GM11168 (cell line): ENCODE results near the gene VSTM2L.
"Not testable (repeated sequence)": the region's sequence is repeated elsewhere in the genome, so short reads cannot be mapped to it uniquely, and the experiment has no call there.

ENCODE experiments used
- in situ Hi-C: fragments of 300-500 bp; cut with MboI; formaldehyde crosslinking; loops from one replicate; pipeline ENCODE4 v1.12.0; 2022; ENCODE audit warnings: low sequenced_read_pairs; ENCODE audit not compliant: unreplicated experiment

The VSTM2L gene

DNA sequence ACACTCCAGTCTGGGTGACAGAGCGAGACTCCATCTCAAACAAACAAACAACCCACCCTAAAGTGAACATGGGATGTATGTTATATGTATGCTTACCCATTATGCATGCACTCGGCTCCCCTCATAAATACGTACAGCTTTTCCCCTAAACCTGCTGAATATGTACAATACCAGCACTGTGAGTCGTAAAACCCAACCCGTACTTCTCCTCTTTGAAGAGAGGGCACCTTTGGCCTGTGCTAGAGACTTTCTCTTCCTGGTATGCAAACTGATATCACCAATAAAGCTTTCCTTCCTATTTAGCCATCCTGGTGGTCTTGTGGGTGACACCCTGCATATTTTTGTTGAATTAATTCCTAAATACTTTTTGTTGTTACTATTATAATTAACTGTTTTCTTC is 51.3 kb downstream of the VSTM2L start:
- in situ Hi-C loops: no loop called here

DNA sequence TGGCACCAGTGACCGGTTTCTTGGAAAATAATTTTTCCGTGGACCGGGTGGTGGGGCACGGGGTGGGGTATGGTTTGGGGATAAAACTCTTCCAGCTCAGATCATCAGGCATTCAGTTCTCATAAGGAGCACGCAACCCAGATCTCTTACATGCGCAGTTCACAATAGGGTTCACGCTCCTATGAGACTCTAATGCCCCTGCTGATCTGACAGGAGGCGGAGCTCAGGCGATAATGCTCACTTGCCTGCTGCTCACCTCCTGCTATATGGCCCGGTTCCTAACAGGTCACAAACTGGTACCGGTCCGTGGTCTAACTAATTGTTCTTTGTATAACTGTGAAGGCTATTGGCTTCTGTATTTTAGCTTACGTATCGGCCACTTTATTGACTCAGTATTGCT is 51.7 kb downstream of the VSTM2L start:
- in situ Hi-C loops: no loop called here

DNA sequence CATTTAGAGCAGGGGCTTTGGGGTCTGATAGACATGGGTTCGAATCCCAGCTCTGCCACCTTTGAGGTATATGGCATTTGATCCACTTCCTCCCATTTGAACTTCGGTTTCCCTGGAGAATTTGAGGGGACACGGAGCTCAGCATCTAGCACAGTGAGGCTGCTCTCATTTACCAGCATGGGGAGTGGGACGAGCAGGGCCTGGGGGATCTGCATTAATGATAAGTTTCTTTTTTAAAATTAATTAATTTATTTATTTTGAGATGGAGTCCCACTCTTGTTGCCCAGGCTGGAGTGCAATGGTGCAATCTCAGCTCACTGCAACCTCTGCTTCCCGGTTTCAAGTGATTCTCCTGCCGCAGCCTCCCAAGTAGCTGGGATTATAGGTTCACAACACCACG is 52.6 kb downstream of the VSTM2L start:
- in situ Hi-C loops: no loop called here

DNA sequence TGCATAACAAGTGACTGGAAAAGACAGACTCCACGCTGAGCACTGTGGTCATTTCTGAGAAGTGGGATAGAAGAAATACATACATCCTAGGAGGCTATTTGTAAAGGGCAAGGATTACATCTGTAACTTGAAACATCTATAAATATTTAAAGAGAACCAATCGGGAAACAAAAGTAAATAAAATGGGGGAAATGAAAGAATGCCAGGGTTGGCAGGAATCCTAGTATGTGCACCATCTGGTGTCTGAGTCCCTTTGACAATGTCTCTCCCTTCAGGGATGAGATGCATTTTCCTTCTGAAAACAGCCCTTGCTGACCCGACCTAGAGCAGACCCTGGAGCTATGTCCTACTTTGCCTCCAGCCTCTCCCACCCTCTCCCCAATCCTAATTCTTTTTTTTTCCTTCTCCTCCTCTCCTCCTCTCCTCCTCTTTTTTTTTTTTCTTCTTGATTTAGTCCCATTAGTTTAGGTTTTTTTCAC is 53.2 kb downstream of the VSTM2L start:
- in situ Hi-C loops: no loop called here

DNA sequence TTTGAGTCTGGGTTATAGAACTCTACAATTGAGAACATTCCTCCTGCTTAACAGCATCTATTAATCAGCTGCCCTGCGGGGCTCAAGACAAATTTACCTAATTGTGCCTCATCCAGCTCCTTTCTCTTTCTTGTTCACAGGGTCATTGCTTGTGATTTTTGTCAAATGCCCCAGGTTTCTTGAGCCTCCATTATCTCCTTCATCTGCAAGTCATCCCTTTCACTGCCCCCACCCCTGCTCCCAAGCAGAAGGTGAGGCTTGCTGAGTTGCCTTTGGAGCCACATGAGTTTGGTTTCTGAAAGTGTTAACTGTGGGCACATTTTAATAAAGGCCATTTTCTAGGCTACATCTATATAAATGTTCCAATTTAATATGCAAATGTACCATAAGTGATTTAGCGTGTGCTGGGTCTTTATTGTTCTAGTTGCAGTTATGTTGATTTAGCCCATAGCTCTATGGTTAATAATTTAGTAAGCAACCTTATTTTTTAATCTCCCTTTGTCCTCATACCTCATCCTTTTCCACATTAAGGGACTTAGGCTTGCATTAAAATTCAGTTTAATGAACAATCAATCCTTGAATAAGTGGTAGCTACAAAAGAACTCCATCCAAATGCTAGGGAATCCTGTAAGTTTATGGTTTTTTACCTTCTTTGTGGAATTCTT is 56.1 kb downstream of the VSTM2L start:
- in situ Hi-C loops: no loop called here

DNA sequence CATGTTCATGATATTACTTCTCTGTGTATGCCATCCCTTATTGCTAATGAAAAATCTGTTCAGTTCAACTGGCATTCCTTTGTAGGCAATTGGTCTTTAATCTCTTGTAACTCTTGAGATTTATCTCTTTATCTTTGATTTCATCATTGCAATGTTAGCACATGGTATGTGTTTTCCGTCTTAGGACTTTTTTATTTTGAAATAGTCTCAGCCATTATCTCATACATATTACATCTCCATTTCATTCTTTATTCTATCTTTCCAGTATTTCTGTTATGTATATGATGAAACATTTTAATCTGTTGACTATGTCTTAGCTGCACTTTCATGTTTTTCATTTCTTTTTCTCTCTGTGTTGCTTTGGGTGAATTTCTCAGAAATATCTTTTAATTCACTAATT is 58.1 kb downstream of the VSTM2L start:
- in situ Hi-C loops: no loop called here

DNA sequence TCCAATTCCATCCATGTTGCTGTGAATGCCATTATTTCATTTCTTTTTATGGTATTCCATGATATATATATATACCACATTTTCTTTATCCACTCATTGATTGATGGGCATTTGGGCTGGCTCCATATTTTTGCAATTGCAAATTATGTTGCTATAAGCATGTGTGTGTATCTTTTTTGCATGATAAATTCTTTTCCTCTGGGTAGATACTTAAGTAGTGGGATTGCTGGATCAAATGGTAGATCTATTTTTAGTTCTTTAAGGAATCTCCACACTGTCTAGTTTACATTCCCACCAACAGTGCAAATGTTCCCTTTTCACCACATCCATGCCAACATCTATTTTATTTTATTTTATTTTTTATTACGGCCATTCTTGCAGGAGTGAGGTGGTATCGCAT is 60.6 kb downstream of the VSTM2L start:
- in situ Hi-C loops: not testable (repeated sequence)

DNA sequence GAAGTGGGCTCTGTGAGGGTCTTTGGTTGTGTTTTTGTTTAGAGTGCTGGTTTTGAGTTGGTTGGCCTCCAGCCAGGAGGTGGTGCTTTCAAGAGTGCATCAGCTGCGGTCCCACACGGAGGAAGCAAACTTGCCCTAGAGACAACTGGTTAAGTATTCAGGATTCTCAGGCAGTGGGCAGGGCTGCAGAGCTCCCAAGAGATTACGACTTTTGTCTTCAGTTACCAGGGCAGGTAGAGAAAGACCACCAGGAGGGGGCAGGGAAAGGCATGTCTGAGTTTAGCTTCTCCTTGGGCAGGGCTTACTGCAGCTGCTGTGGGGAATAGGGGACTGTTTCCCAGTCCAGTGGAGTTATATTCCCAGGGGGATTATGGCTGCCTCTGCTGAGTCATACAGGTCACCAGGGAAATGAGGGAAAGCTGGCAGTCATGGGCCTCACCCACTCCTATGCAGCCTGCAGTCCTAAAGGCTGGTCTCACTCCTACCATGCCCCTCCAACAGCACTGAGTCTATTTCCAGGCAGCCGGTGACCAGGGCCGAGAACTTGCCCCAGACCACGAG is 66.0 kb downstream of the VSTM2L start:
- in situ Hi-C loops: no loop called here

DNA sequence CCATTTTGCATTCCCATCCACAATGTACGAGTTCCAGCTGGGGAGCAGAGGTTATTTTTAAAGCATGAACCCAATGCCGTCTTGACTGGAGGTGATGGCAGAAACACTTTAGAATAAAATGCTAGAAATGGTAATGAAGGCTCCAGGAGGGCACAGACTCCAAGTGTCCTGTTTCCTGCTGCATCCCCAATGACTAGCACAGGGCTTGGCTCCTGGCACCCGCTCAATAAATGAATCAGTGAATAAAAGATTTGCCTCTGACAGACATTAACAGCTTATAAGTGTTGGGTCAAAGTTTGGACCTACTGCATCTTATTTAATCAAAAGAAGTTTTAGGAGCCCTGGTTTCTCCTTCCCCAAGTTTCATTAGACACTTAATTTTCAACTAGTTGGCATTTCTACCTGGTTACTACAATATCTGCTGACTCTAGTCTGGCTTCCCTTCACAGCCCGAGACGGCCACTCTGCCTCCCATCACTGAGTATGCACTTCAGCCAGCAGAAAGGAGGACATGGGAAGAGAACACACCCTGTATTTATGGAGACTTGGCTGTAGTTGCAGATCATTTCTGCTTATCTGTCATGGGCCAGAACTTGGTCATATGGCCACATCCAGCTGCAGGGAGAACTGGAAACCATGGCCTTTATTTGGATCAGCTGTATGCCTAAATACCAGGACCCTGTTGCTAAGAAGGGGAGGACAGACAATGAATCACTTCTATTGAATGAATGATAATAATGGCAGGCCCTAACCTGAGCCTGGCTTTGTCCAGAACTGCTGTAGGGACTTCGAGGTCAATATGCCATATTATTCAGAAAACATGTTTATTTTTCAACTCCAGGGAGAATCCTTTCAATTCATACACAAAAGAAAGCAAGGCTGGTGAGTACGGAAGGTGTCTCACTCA is 67.3 kb downstream of the VSTM2L start:
- in situ Hi-C loops: no loop called here

DNA sequence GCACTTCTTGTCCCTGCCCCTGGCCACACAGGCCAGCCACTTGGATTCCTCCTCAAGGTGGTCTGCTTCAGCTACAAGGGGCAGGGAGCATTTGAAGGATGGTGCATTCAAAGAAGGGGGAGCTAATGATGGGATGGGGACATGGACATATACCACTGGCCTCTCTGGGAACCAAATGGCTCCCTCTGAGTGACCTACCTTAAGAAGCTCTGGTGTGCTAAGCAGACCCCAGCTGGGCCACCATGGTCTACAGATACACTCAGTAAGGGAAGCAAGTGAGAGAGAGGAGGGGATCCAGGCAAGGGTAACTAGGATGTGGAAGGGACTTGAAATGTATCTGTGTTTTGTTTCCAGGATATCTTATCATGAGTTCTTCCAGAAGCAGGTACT is 67.9 kb downstream of the VSTM2L start:
- in situ Hi-C loops: no loop called here

DNA sequence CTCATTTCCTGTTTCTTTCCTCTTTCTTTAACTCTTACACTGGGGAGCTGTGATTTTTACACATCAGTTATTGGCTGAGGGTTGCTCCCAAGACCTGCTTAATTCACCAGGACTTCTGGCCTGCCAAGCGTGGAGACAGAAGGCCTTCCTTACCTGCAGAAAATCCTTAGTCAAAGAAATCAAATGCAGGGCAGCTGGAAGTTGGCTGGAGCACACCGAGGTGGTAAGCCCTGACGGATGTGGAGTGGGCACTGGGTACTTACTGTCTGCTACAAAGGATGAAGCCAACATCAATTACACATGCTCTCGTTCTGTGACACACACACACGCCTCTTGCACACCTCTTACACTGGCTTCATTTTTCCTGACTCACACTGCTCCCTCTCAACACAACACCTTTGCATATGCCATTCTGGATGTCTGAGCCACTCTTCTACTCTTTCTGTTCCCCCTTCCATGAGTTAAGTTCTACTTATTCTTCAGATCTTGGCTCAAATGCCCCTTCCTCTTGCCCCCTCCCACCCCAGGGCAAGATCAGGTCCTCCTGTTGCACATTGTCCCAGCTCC is 68.7 kb downstream of the VSTM2L start:
- in situ Hi-C loops: no loop called here

DNA sequence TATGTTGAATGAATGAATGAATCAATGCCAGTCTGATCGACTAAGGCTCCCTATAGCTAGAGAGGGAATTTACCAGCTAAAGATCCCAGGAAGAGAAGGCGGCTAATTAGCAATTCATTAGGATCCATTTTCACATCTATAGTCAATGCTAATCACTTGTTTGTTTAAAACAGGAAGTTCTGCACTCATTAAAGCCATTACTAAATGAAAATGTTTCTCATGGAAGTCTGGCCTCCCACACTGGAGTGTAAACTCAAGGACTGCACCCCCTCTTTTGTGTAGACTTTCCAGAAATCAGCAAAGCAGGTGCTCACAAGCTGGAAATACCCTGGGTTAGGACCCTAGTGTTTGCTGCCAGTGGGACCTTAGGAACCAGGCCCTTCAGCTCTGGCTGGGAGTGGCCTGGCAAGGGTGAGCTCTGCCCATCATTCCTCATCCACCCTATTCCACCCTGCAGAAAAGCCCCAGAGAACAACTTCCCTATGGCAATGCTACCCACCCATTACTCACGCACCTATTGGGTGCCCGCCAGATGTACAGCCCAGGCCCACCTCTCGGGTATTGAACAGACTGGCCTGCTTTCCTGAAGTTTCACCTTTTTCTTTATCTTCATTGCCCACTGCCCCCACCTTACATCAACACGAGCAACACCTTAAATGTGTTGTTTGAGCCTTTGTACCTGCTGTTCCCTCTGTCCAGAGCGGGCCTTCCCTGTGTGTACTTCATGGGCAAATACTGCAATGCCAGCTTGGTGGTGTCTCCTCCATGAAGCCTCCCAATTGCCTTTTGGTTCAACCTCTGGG is 69.5 kb downstream of the VSTM2L start:
- in situ Hi-C loops: no loop called here

DNA sequence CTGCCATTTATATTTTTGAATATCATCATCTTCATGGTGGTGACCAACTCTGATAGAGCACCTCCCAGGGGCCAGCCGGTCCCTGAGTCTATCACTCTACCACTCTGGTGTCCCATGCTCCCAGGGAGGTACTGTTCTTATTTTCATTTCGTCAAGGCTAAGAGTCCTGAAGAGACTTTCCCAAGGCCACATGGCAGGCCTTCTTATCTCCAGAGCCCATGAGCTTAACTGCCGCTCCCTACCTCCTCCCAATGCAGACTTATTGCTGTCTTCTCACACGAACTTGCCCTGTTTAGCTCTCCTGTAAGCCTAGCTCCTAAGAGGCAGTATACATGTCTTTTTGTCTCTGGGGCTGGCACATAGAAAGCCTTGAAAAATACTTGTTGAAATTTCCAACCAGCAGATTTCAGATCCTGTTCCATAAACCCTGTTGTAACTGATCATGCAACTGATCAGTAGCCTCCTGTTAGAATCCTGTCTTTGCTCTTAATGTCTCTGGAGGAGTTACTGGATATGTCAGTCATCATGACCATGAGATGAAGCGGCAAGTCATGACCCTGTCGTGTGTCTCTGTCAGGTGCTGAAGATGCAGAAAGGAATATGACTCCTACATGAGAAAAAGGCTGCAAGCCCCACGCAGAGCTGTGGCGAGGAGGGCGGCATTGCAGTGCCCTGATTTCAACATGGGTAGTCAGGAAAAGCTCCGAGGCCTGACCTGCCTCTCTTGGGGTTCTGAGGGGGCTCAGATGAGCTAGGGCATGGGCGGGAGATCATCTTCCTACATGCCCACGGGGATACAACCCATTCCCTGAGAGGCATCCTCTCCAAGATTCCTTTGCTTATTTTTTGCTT is 70.4 kb downstream of the VSTM2L start:
- in situ Hi-C loops: no loop called here

DNA sequence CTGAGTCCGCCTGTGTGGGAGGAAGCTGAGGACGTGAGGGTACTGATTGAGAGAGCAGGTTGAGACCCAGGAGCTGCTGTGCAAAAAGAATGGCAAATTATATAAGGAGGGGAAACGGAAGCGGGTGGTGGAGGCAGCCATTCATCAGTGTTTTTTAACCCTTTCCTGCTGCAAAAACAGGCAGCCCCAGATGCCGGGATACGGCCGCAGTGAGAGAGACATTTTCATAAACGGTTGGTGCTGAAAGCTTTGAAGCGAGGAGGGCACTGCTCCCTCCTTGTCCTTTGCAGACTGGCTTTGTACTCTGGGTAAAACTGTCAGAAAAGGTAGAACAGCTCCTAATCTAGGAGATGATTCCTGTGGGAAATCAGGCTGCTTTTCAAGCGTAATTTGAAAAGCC is 74.0 kb downstream of the VSTM2L start:
- in situ Hi-C loops: no loop called here

DNA sequence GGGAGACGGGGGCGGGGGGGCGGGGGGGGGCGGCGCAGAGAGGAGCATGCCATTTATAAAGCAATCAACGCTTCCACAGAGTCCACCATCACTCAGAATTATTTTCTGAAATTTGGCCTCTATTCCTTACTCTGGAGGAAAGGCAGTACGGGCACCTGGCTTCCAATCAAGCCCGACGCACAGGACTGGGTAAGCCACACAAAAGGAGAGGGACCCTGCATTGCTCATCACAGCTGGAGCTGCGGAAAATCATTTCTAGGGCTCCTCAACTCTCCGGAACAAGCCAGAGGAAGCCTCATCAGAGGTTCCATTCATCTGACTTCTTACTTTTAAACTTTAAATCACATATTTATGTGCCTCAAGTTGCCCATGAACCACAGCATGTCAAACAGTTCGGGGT is 74.4 kb downstream of the VSTM2L start:
- in situ Hi-C loops: no loop called here

DNA sequence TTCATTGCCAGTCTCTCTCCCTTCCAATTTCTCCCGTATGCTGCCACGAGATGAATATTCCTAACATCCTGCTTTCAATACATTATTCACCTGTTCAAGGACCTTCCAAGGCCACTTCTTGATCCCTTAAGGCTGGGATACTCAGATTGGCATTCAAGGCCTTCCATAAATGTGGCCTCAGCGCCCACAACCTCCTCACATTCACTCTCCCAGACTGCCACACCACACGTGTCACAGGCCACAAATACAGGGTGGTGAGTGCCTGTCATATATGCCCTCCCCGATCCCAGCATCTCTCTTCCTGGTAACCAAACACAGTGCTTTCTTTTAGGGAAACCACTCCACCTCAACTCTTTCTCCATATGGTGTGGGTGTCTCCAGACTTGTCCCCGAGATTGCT is 74.9 kb downstream of the VSTM2L start:
- in situ Hi-C loops: no loop called here

DNA sequence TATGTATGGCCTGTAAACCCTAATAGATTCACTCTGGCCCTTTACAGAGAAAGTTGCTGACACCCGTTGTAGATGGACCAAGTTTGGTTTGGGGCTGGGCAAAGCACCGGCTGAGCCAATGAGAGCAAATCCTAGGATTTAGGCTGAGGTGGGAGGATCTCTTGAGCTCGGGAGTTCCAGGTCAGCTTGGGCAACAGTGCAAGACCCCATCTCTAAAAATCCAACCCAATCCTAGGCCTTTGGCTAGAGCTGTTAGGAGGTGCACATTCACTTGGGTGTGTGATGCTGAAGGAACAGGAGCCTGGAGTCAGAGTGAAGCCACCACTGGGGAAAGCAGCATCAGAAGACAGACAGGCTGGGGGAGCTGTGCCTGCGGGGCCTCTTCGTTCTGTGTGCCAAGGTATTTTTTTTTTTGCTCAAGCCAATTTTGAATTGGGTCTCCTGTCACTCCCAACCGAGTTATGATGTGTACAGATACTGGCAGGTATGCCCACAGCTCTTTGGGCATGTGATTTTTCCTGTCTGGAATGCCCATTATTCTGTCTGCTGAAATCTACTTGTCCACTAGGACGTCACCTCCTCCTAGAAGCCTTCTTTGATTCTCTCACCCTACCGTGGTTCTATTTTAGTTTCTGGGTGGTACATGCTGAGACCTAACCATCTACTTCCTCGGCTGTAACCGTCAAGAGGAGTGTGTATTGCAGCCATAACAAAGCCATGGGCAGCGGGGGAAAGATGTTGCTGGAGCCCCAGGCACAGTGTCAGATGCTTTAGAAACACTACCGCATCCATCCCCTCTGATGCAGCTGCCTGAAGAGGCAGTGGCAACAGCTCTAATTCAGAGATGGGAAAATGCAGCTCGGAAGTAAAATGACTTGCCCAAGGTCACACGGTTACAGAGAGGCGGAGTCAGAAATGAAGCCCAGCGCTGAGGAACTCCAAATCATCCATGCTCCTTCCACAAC is 76.4 kb downstream of the VSTM2L start:
- in situ Hi-C loops: no loop called here

DNA sequence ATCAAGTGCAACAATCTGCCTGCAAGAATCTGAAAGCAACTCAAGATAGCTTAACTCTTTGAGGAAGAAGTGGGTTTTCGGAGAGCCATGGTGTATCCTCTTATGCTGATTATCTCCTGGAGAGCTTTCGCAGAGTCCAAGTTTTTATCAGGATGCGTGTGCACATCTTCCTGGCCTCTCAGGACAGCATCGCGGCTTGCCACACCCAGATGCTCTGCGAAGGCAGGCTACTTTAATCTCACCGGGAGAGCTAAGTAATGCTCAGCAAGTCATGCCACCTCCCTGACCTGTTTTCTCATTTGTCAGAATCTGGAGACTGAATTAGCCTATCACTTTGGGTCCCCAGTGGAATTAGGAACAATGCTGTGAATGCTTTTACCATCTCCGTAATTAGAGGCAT is 77.5 kb downstream of the VSTM2L start:
- in situ Hi-C loops: no loop called here
